ENCODE measurements around the gene FSTL1. TPM values are rescaled to one million over a fixed set of nuclear protein-coding genes. Genes with fewer than 3 reads are reported as not detected.

The FSTL1 gene
- total RNA-seq, result 530 TPM

- peak; percentile 86 for DNase-seq
These were observed at the start of gene FSTL1 for GRCh38 chr3:120450600-120451271. FSTL1 (minus strand) TSS chr3:120450992; CDS start chr3:120450746, 246 bp downstream.

- peak; percentile 87 for DNase-seq
These were observed 48.0 kb upstream of the FSTL1 start for GRCh38 chr3:120498556-120499346.

GRCh38 chr3:120497818-120498217, 47.0 kb upstream of the FSTL1 start:
- DNase-seq, result no peak

- DNase-seq, result peak; percentile 79
These were observed 46.5 kb upstream of the FSTL1 start for GRCh38 chr3:120497336-120497735.

- DNase-seq, result peak; percentile 36
These were observed 45.6 kb upstream of the FSTL1 start for GRCh38 chr3:120496278-120497002.

GRCh38 chr3:120495809-120496208, 45.0 kb upstream of the FSTL1 start:
- DNase-seq, result no peak

- DNase-seq, result no peak
These were observed 41.3 kb upstream of the FSTL1 start for GRCh38 chr3:120492103-120492502.

GRCh38 chr3:120489421-120489820, 38.6 kb upstream of the FSTL1 start:
- no peak for DNase-seq

- no peak for DNase-seq
These were observed 37.5 kb upstream of the FSTL1 start for GRCh38 chr3:120488296-120488695.

- peak; percentile 96 for DNase-seq
These were observed 36.4 kb upstream of the FSTL1 start for GRCh38 chr3:120487191-120487650.

- no peak for DNase-seq
These were observed 30.3 kb upstream of the FSTL1 start for GRCh38 chr3:120481081-120481480.

GRCh38 chr3:120477781-120478180, 27.0 kb upstream of the FSTL1 start:
- DNase-seq, result no peak

GRCh38 chr3:120475722-120476377, 25.1 kb upstream of the FSTL1 start:
- no peak for DNase-seq

GRCh38 chr3:120473896-120474675, 23.3 kb upstream of the FSTL1 start:
- DNase-seq, result peak; percentile 54

- DNase-seq, result no peak
These were observed 22.6 kb upstream of the FSTL1 start for GRCh38 chr3:120473389-120473788.

- no peak for DNase-seq
These were observed 21.5 kb upstream of the FSTL1 start for GRCh38 chr3:120472121-120472844.

- DNase-seq, result no peak
These were observed 20.9 kb upstream of the FSTL1 start for GRCh38 chr3:120471643-120472042.

GRCh38 chr3:120470870-120471269, 20.1 kb upstream of the FSTL1 start:
- DNase-seq, result no peak

- no peak for DNase-seq
These were observed 19.1 kb upstream of the FSTL1 start for GRCh38 chr3:120469882-120470301.

- no peak for DNase-seq
These were observed 18.6 kb upstream of the FSTL1 start for GRCh38 chr3:120469440-120469839.

All from skin of body (tissue), 2 donors.